Measurements from ENCODE around the gene HS1BP3.

GRCh38 chr2:20609349-20609994 is 41.4 kb downstream of the HS1BP3 start:
- TF ChIP-seq, protein P1, sequence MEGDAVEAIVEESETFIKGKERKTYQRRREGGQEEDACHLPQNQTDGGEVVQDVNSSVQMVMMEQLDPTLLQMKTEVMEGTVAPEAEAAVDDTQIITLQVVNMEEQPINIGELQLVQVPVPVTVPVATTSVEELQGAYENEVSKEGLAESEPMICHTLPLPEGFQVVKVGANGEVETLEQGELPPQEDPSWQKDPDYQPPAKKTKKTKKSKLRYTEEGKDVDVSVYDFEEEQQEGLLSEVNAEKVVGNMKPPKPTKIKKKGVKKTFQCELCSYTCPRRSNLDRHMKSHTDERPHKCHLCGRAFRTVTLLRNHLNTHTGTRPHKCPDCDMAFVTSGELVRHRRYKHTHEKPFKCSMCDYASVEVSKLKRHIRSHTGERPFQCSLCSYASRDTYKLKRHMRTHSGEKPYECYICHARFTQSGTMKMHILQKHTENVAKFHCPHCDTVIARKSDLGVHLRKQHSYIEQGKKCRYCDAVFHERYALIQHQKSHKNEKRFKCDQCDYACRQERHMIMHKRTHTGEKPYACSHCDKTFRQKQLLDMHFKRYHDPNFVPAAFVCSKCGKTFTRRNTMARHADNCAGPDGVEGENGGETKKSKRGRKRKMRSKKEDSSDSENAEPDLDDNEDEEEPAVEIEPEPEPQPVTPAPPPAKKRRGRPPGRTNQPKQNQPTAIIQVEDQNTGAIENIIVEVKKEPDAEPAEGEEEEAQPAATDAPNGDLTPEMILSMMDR (IDR thresholded peaks at IDR 0.05): no peak
- TF ChIP-seq POLR2AphosphoS5 (IDR thresholded peaks at IDR 0.05): no peak
- TF ChIP-seq POLR2A (IDR thresholded peaks at IDR 0.05): no peak
- no peak for TF ChIP-seq EP300 (IDR thresholded peaks at IDR 0.05)

All from upper lobe of left lung (tissue), 4 donors.